H1 (cell line): ENCODE measurements around the gene CUL2. TPM values are rescaled to one million over a fixed set of nuclear protein-coding genes. Genes with fewer than 3 reads are reported as not detected.

Experiments
- CTCF ChIA-PET: fragments of 300-600 bp; sonication (Branson Sonifier 250); formaldehyde crosslinking; loops from one replicate; lab custom pipeline; 2021; ENCODE audit not compliant: partially characterized antibody; lab: Charles Lee
- POLR2A ChIA-PET: fragments of 300-600 bp; sonication (Branson Sonifier 250); formaldehyde crosslinking; loops from one replicate; lab custom pipeline; 2021; ENCODE audit warnings: inconsistent platforms; ENCODE audit not compliant: partially characterized antibody; lab: Charles Lee
- DNase-seq, 2 experiments: peaks; one replicate each; pipeline versions ENCODE4 v3.0.0 to v3.0.0-alpha.2; 2010 to 2022; ENCODE audit warnings: low spot score in 2 of 2, low read depth in 1 of 2, mixed read lengths in 1 of 2
- FAIRE-seq: peaks from 2 replicates; lab custom pipeline; 2011; peaks lifted over from hg19 to GRCh38; lab: Jason Lieb, UNC
- H2AFZ ChIP-seq: 2 replicates; pipeline ENCODE4 v1.8.1; 2012; ENCODE audit warnings: low read length, inconsistent platforms
- H2AK5ac ChIP-seq: 2 replicates; pipeline ENCODE4 v1.6.1; 2013; ENCODE audit warnings: low read depth, low read length
- H2BK120ac ChIP-seq: replicated peaks from 2 replicates; pipeline ENCODE3; 2013; ENCODE audit warnings: low read depth, low read length, inconsistent platforms
- H2BK12ac ChIP-seq: 2 replicates; pipeline ENCODE4 v1.6.1; 2013; ENCODE audit warnings: low read depth, low read length
- H2BK15ac ChIP-seq: 2 replicates; pipeline ENCODE4 v1.6.1; 2013; ENCODE audit warnings: low read length
- H2BK20ac ChIP-seq: 2 replicates; pipeline ENCODE4 v1.6.1; 2013; ENCODE audit warnings: low read length
- H2BK5ac ChIP-seq: 2 replicates; pipeline ENCODE4 v1.6.1; 2013; ENCODE audit warnings: low read depth, low read length
- H3K14ac ChIP-seq: 2 replicates; pipeline ENCODE4 v1.6.1; 2013; ENCODE audit warnings: inconsistent platforms; ENCODE audit not compliant: insufficient read length
- H3K18ac ChIP-seq: 2 replicates; pipeline ENCODE4 v1.6.1; 2013; ENCODE audit warnings: low read length; ENCODE audit errors: extremely low read depth
- H3K23ac ChIP-seq: 2 replicates; pipeline ENCODE4 v1.6.1; 2013; ENCODE audit warnings: inconsistent platforms; ENCODE audit not compliant: insufficient read length
- H3K23me2 ChIP-seq: 2 replicates; pipeline ENCODE4 v1.6.1; 2013; ENCODE audit warnings: low read depth, low read length
- H3K27ac ChIP-seq: 2 replicates; pipeline ENCODE4 v1.6.1; 2011; ENCODE audit warnings: low read depth, low read length, inconsistent platforms
- H3K27me3 ChIP-seq, 4 experiments: replicated peaks in 1 of 4; 1 replicate in 1 of 4; 2 replicates in 3 of 4; pipeline versions ENCODE4 v1.6.1 to v1.8.1; 2011 to 2013; ENCODE audit warnings: low read length in 3 of 4, mild to moderate bottlenecking in 3 of 4, inconsistent platforms in 2 of 4, mixed read lengths in 2 of 4, moderate library complexity in 1 of 4; ENCODE audit not compliant: control insufficient read depth in 3 of 4, insufficient read depth in 3 of 4; ENCODE audit errors: extremely low read depth in 1 of 4
- H3K36me3 ChIP-seq, 4 experiments: 2 replicates each; pipeline versions ENCODE4 v1.6.1 to v1.8.1; 2011 to 2013; ENCODE audit warnings: mild to moderate bottlenecking in 4 of 4, low read length in 3 of 4, moderate library complexity in 2 of 4, control low read depth in 1 of 4, inconsistent platforms in 1 of 4; ENCODE audit not compliant: insufficient read depth in 4 of 4, control insufficient read depth in 2 of 4
- H3K4ac ChIP-seq: replicated peaks from 2 replicates; pipeline ENCODE3; 2013; ENCODE audit warnings: low read length, low read depth, mixed read lengths, inconsistent platforms; ENCODE audit not compliant: insufficient read length
- H3K4me1 ChIP-seq, 4 experiments: replicated peaks in 1 of 4; 1 replicate in 1 of 4; 2 replicates in 3 of 4; pipeline versions ENCODE4 v1.6.1 to v1.8.1; 2011 to 2013; ENCODE audit warnings: low read length in 3 of 4, inconsistent platforms in 2 of 4, mixed read lengths in 1 of 4; ENCODE audit not compliant: insufficient read depth in 4 of 4, control insufficient read depth in 3 of 4
- H3K4me2 ChIP-seq, 2 experiments: 2 replicates each; pipeline versions ENCODE4 v1.6.1 to v1.8.1; 2011 to 2013; ENCODE audit warnings: low read depth in 2 of 2, low read length in 2 of 2, control low read depth in 1 of 2, inconsistent platforms in 1 of 2, mild to moderate bottlenecking in 1 of 2; ENCODE audit not compliant: insufficient read depth in 1 of 2
- H3K4me3 ChIP-seq, 4 experiments: fragments of 200-600, 300-600 bp in 1 of 4; sonication (generic), shearing (Covaris generic), sonication (Bioruptor Twin) in 1 of 4; 2 replicates each; pipeline versions ENCODE4 v1.5.1 to v1.8.1; 2011 to 2016; ENCODE audit warnings: low read length in 4 of 4, low read depth in 3 of 4, control low read depth in 2 of 4, inconsistent platforms in 2 of 4, mild to moderate bottlenecking in 2 of 4, mixed read lengths in 1 of 4, moderate library complexity in 1 of 4; ENCODE audit not compliant: insufficient read depth in 2 of 4; ENCODE audit errors: extremely low read depth in 1 of 4
- H3K56ac ChIP-seq: replicated peaks from 2 replicates; pipeline ENCODE3; 2013; ENCODE audit warnings: low read depth, mild to moderate bottlenecking, mixed read lengths, low read length, inconsistent platforms; ENCODE audit not compliant: insufficient read length
- H3K79me1 ChIP-seq: 2 replicates; pipeline ENCODE4 v1.6.1; 2013; ENCODE audit warnings: low read depth, low read length, control low read depth
- H3K79me2 ChIP-seq, 2 experiments: 2 replicates each; pipeline versions ENCODE4 v1.6.1 to v1.8.1; 2012 to 2013; ENCODE audit warnings: low read length in 2 of 2, mild to moderate bottlenecking in 2 of 2, inconsistent platforms in 1 of 2; ENCODE audit not compliant: insufficient read depth in 2 of 2, control insufficient read depth in 1 of 2
- H3K9ac ChIP-seq, 4 experiments: replicated peaks in 1 of 4; 1 replicate in 1 of 4; 2 replicates in 3 of 4; pipeline versions ENCODE4 v1.6.1 to v1.8.1; 2011 to 2013; ENCODE audit warnings: low read depth in 3 of 4, low read length in 3 of 4, control low read depth in 2 of 4, mild to moderate bottlenecking in 2 of 4, moderate library complexity in 2 of 4, inconsistent platforms in 1 of 4; ENCODE audit errors: extremely low read depth in 1 of 4
- H3K9me3 ChIP-seq, 2 experiments: 2 replicates each; pipeline versions ENCODE4 v1.6.1 to v1.8.1; 2012 to 2013; ENCODE audit warnings: mild to moderate bottlenecking in 2 of 2, moderate library complexity in 2 of 2, control low read depth in 1 of 2, inconsistent platforms in 1 of 2, low read depth in 1 of 2, low read length in 1 of 2, mixed read lengths in 1 of 2; ENCODE audit not compliant: insufficient read depth in 2 of 2
- H4K20me1 ChIP-seq, 2 experiments: replicated peaks in 1 of 2; 2 replicates each; pipeline versions ENCODE3 to v1.8.1; 2011 to 2013; ENCODE audit warnings: inconsistent platforms in 2 of 2, low read length in 2 of 2, mild to moderate bottlenecking in 1 of 2; ENCODE audit not compliant: insufficient read depth in 2 of 2, control insufficient read depth in 1 of 2
- H4K5ac ChIP-seq: 2 replicates; pipeline ENCODE4 v1.6.1; 2013; ENCODE audit warnings: low read length, low read depth, mixed read lengths, inconsistent platforms; ENCODE audit not compliant: insufficient read length
- H4K8ac ChIP-seq: 2 replicates; pipeline ENCODE4 v1.8.0; 2013; ENCODE audit warnings: mild to moderate bottlenecking, moderate library complexity, low read length, inconsistent platforms; ENCODE audit not compliant: insufficient read depth; ENCODE audit errors: extremely low read depth
- H4K91ac ChIP-seq: replicated peaks from 2 replicates; pipeline ENCODE3; 2013; ENCODE audit warnings: low read length, mixed read lengths, inconsistent platforms; ENCODE audit not compliant: insufficient read length
- CEBPB ChIP-seq: IDR thresholded peaks from 2 replicates; pipeline ENCODE4 v1.6.1; 2012; ENCODE audit warnings: low read depth, low read length
- HDAC2 ChIP-seq, 2 experiments: fragments of 300-600 bp in 1 of 2; sonication (generic) in 1 of 2; IDR thresholded peaks; 2 replicates each; pipeline ENCODE4 v1.6.1; 2011 to 2012; ENCODE audit warnings: low read depth in 2 of 2, low read length in 2 of 2, mild to moderate bottlenecking in 2 of 2, moderate library complexity in 2 of 2, borderline replicate concordance in 1 of 2, inconsistent platforms in 1 of 2
- JUN ChIP-seq: IDR thresholded peaks from 2 replicates; pipeline ENCODE4 v1.6.1; 2011; ENCODE audit warnings: low read depth, mild to moderate bottlenecking, improper control_type of control experiment, low read length
- POU5F1 ChIP-seq: IDR thresholded peaks from 2 replicates; pipeline ENCODE4 v1.6.1; 2011; ENCODE audit warnings: low read depth, mild to moderate bottlenecking, low read length, moderate library complexity
- SIRT6 ChIP-seq: IDR thresholded peaks from one replicate; pipeline ENCODE4 v1.7.1; 2012; ENCODE audit warnings: low read length, inconsistent platforms
- TBP ChIP-seq: IDR thresholded peaks from 2 replicates; pipeline ENCODE4 v1.6.1; 2011; ENCODE audit warnings: low read depth, low read length, improper control_type of control experiment
- WGBS, 2 experiments: shearing (Covaris generic) in 1 of 2; methylation state at CpG; one replicate each; pipeline versions ENCODE4 v1.1.6 to v1.1.7; 2013 to 2015; ENCODE audit warnings: low lambda C conversion rate in 2 of 2, mixed read lengths in 2 of 2, inconsistent platforms in 1 of 2, low coverage in 1 of 2, missing lambda C conversion rate in 1 of 2; ENCODE audit not compliant: insufficient replicate concordance in 2 of 2, insufficient coverage in 1 of 2, insufficient read length in 1 of 2; ENCODE audit errors: extremely low coverage in 1 of 2, missing lambda C conversion rate in 1 of 2; 5-methylcytosine and 5-hydroxymethylcytosine counted together
- polyA plus RNA-seq, 7 experiments: library from polyadenylated mRNA; depleted of rRNA in 3 of 7; stranded (reverse) in 5 of 7; unstranded in 2 of 7; fragments of >200 nt in 5 of 7; fragments of 200-250 nt in 2 of 7; gene quantifications; 1 replicate in 5 of 7; 2 replicates in 1 of 7; 4 replicates in 1 of 7; pipeline versions ENCODE4 v1.2.1 to v1.2.3, GENCODE V29; 2011 to 2013; ENCODE audit warnings: missing spikeins in 2 of 7, mixed read lengths in 2 of 7
- total RNA-seq: library from RNA; stranded (reverse); fragmentation: NEBNext Ultra II Directional; extraction: Animal tissue kit (Norgen Biotek cat#: 25700); gene quantifications from 2 replicates; pipeline ENCODE4 v1.2.1, GENCODE V29; 2021
- TF ChIP-seq, protein P1 (sequence below): IDR thresholded peaks from 2 replicates; pipeline ENCODE4 v1.6.1; 2012; ENCODE audit warnings: low read length, inconsistent platforms

The CUL2 gene
- total and polyA plus RNA-seq, 2 of the 8 experiments (the other 6 are each of a cell fraction or from before 2014, with no cell fraction given): 10.2 to 43.1 TPM

DNA sequence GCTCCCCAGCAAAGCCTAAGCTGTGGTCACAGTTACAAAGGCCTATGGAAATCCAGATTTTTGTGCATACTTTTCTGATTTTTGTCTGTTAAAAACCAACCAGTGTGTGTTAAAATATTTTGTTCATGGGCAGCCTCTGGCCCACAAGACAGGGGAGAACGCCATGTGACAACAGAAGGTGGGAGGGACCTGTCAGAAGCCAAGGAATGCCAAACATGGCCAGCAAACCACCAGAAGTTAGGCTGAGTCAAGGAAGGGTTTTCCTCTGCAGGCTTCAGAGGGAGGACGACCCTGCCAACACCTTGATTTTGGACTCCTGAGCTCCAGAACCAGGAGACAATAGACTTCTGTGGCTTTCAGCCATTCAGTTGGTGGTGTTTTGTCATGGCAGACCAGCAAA, 127.3 kb downstream of the CUL2 start:
- 79% methylated on average over 2 of the region's 2 CpGs; no CpG with 5 or more reads in 1 of the 2 experiments for WGBS, 2 experiments
- no peaks in the 10 kb centered on the region for H3K4me1 ChIP-seq
- FAIRE-seq: no peak
- TF ChIP-seq SIRT6 (no peak), JUN (no peak), TBP (no peak), HDAC2 (IDR thresholded peaks at IDR 0.05; ENCODE audit: borderline replicate concordance in 1 of 2, low read depth in 2 of 2, low read length in 2 of 2) (no peak), CEBPB (no peak), POU5F1 (no peak)
- TF ChIP-seq, protein P1, sequence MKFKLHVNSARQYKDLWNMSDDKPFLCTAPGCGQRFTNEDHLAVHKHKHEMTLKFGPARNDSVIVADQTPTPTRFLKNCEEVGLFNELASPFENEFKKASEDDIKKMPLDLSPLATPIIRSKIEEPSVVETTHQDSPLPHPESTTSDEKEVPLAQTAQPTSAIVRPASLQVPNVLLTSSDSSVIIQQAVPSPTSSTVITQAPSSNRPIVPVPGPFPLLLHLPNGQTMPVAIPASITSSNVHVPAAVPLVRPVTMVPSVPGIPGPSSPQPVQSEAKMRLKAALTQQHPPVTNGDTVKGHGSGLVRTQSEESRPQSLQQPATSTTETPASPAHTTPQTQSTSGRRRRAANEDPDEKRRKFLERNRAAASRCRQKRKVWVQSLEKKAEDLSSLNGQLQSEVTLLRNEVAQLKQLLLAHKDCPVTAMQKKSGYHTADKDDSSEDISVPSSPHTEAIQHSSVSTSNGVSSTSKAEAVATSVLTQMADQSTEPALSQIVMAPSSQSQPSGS: no peak

More for the DNA sequence above, 127.3 kb downstream of the CUL2 start:
- ChIA-PET POLR2A (interaction anchor here (1.3 kb wide), 1 partner anchor 9 kb away, joined by 3 read pairs; no protein-coding TSS in a partner anchor), CTCF (interaction anchor here (1.3 kb wide), 1 partner anchor 24 kb away, joined by 5 read pairs; no protein-coding TSS in a partner anchor)
- no peaks in the 10 kb centered on the region for H3K23me2 ChIP-seq
- H2BK120ac ChIP-seq: no peak overlapping the region
- no peak overlapping the region for H2BK12ac ChIP-seq
- H3K18ac ChIP-seq: no peak overlapping the region
- H2AFZ ChIP-seq: no peak overlapping the region
- no peak overlapping the region for H3K23ac ChIP-seq
- no peak overlapping the region for H3K4ac ChIP-seq
- no peak overlapping the region for H3K27ac ChIP-seq
- H2BK5ac ChIP-seq: no peak overlapping the region
- no peak overlapping the region for H3K9ac ChIP-seq
- no peak overlapping the region for H2BK15ac ChIP-seq
- no peak overlapping the region for H2BK20ac ChIP-seq
- no peak overlapping the region for H2AK5ac ChIP-seq
- no peak for DNase-seq
- no peak overlapping the region for H4K5ac ChIP-seq
- no peaks in the 10 kb centered on the region for H3K79me1 ChIP-seq
- no peaks in the 10 kb centered on the region for H3K27me3 ChIP-seq
- no peak overlapping the region for H3K56ac ChIP-seq
- no peaks in the 10 kb centered on the region for H3K36me3 ChIP-seq
- H4K91ac ChIP-seq: no peak overlapping the region
- H3K4me2 ChIP-seq: no peak overlapping the region
- no peaks in the 10 kb centered on the region for H3K79me2 ChIP-seq
- H3K9me3 ChIP-seq: no peaks in the 10 kb centered on the region
- H4K8ac ChIP-seq: no peak overlapping the region
- no peaks in the 10 kb centered on the region for H4K20me1 ChIP-seq
- no peak overlapping the region for H3K14ac ChIP-seq
- H3K4me3 ChIP-seq: no peak overlapping the region
